Lung microvascular endothelial cell (primary cell): Measurements from ENCODE around the gene SDHB. TPM values are rescaled to one million over a fixed set of nuclear protein-coding genes. Genes with fewer than 3 reads are reported as not detected.

Experiments used
- DNase-seq, 2 donors: peaks; one replicate each; pipeline versions ENCODE4 v3.0.0 to v3.0.0-alpha.2; 2010; ENCODE audit warnings: low read depth in 2 of 2
- total RNA-seq: library from RNA; depleted of rRNA; stranded (reverse); fragments of >200 nt; gene quantifications from 2 replicates; pipeline ENCODE4 v1.2.1, GENCODE V29; 2014

The SDHB gene
- total RNA-seq, 1 donor from 2014 or later: 139 TPM

DNA sequence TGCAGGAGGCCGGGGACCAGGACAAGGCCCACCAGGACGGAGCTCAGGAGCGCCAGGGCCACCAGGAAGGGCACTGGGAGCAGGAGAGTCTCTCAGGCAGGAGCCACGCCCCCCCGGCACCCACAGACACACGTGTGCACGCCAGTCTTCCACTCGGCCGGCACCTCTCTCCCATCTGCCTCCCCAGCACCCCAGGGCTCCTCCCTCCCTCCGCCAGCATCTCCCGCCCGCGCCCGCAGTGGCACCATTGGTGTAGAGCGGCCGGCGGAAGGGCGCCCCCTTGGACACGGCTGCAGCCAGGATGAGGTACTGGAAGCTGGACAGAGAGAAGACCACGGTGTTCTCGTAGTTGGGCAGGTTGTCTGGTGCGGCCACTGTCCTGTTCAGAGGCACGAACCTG is 67.3 kb downstream of the SDHB start:
- no peak for DNase-seq

DNA sequence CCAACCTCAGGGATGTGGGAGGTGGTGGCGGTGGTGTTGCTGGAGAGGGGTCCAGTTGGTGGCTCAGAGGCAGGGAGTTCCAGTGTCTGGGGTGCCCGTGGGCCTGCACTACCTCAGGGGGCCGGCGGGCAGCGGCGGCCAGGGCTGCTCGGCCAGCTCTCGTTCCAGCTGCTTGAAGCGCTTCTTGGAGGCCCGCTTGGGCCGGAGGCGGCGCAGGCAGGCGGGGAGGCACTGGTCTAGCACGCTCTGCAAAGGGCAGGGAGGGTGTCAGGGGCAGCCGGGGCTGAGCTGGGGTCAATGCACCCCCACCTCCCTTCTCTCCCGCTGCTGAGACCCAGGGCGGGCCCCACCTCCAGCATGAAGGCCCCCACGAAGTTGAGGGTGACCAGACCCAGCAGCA is 67.7 kb downstream of the SDHB start:
- no peak for DNase-seq

DNA sequence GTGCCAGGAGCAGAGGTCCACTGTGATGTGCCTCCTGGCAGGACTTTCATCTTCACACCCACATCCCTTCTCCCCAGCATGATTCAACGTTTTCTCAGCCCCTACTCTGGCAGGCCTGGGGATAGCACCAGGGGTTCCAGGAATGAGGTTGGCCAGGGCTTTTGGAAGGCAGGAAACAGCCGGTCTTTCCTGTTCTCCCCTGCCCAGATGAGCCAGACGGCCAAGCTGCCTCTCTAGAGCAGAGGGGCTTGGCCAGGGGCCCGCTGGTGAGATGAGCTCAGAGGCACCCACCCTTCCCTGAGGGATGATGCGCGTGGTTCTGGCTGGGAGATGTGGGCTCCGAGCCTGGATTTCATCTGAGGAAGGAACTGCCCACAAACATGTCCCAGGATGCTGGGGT is 69.1 kb downstream of the SDHB start:
- peak; percentile 92 to 93 for DNase-seq

DNA sequence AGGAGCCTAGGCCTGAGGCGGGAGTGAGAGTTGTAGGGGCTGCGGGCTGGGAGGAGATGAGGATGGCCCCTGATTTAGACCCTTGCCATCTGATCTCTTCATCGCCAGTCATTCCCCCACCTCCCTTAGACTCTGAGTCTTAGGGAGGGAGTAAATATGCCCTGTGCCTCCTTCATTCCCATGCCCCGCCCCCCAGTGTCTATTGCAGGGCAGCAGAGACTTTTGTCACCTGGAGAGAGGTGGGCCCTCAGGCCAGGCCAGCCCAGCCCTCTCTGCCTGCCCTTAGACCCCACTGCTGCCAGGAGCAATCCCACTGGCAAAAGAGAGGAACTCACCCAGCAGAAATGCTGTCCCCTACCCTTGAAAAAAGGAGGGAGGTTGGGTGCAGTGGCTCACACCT is 70.2 kb downstream of the SDHB start:
- no peak for DNase-seq

DNA sequence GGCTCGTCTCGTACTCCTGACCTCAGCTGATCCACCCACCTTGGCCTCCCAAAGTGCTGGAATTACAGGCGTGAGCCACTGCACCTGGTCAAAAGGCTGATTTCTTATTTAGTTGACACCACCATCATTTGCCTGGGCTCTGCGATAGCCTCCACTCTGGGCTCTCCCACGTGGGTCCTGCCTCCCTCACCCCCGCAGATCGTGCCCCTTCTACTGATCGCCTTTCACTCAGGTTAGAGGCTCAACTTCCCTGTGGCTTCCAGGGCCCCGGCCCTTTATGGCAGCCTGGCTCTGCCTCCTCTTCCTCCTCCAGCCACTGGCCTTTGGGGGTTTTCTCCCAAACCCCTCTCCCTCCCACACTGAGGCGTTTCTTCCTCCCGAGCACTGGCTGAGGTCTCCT is 70.9 kb downstream of the SDHB start:
- DNase-seq: no peak

DNA sequence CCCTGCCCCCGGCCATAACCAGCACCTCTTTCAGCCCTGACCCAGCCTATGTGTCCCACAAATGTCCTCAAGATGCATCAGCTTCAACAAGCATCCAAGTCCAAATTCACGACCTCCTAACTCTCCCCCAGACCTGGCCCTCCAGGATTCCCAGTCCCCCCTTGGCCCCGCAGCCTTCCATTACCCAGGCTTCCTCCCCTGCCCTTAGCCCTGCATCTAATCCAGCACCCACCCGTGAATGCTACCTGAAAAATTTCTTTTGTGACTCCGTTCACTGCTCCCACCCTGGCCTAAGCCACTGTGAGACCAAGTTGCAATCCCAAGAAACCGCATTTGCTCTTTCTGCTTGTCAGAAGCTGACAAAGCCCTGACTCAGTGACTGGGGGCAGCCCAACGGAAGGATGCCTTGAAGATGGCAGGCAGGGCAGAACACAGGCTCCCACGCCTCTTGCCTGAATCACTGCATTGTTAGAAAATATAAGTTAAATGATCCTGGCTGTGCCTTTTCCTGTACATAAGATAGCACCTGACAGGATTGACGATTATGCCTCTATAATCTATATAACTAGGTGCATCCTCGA is 72.5 kb downstream of the SDHB start:
- peak in 1 of 2 donors; percentile 79 for DNase-seq

DNA sequence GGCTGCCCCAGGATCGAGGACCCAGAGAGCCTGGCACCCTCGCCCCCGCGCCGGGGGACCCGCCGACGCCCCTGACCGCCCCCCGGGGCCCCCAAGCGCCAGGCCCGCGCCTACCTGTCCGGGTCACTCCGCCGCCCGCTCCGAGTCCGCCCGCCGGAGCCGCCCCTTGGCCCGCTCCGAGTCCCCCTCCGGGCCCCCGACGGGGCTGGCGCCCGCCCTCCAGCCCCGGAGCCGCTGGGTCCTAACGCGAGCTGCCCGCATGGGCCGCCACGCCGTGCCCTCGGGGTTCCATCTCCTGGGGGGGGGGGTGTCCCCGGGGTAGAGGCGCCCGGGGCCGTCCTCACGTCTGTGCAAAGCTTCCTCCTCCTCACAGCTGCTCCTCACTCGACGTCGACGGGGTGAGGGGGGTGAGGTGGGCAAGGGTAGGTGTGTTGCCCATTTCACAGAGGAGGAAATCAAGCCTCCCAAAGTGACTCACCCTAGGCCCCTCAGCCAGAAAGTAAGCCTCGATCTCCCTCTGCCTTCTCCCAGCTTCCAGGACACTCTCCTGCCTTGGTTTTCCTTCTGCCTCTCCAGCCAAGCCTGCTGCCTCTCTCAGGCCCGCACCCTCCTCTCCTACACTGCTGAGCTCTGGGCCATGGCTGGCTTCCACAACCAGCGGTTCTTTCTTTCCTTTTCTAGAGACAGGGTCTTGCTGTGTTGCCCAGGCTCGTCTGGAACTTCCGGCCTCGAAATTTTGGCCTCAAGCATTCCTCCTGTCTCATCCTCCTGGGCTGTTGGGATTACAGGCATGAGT is 73.2 kb downstream of the SDHB start, which contains the start of gene MFAP2:
MFAP2 (minus strand) TSS at position 148 of the 796 bp plus-strand sequence. CDS start 2,347 bp downstream, outside the sequence.
- peak in 1 of 2 donors; percentile 46 for DNase-seq

DNA sequence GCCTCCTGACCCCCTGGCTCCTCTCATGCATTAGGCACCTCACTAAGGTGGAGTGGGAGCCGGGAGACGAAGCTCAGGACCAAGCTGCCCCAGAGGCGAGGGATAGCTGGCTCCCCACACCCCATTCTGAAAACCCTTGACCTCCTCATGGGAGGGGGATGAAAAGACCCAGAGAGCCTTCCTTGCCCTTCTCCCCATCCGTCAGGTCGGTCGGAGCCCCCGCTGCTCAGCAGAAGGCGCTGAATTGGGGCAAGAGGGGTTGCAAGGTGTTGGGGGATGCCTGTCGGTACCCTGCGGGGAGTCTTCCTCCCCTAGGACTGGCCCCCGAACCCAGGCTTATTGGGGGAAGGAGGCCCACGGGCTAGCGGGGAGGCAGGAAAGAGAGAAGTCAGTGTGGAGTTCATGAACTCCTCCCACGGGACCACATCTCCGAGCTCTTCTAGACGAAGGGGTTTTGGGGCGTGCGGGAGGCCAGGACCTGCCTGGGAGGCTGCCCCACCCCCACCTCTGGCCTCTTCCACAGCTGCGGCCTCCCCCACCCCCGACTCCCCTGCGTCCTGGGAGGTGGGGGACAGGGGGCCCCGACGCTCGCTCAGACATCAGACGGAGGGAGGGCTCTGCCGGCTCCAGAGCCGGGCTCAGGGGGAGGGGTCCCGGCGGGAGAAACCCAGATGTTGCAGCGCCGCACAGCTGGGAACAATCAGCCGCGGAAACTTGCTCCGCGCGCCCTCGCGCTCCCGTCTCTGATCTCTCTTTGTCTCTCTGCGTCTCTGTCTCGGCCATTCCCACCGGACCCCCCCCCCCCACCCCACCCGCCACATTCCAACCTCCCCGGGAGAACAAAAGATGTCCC is 74.1 kb downstream of the SDHB start:
- DNase-seq: peak in 1 of 2 donors; percentile 31

DNA sequence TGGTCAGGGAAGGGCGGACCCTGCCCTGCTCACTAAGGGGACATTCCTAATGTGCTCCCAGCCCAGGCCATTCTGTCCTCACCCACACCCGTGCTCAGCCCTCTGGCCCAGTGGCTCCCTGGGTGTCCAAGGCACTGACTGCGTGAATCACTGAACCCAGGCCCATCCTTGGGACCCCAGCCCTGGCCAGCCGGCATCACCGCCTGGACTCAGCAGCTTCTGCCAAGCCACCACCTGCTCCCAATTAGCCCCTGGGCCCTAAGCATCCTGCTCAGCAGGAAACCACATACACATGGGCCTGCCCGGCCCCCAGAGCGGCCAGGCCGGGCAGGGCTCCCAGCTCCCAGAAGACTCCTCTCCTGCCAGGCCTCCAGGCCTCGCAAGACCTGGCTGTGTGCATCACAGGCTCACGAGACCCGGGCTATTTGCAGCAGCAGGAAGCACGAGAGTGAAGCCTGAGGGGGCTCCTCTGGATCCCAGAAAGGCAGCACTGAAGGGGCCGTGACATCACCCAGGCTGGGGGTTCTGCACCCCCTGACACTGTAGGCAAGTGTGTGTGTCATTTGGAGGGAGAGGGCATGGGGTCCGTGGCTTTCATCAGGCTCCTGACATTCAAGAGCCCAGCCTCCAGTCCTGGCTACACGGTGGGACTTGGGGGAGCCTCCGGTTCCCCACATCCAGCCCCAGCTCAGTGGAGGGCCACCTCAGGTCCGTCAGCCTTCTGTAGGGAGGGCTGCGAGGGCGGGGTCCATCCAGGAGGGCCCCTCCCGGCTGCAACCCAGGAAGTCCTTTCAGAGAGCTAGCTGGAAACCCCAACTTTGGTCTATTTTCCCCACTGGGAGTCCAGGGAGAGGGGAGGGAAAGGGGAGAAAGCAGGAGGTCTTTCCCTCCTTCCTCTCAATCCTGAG is 75.0 kb downstream of the SDHB start:
- peak; percentile 41 to 90 for DNase-seq

DNA sequence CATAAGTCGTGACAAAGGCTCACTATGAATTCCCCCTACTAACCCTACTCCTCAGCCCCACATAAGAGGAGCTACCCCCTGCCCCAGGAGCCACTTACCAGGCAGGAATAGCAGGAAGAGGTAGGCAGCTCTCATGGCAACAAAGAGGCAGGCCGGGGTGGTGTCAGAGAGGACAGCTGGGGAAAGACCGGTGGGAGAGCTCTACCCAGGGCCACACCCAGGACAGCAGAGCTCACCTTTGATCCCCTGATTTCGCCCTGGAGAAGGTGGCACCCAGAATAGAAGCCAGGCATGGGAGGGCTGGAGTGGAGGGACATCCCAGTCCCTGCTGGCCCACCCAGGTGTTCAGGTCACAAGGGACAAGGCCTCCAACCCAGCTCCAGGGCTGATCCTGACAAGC is 75.7 kb downstream of the SDHB start:
- DNase-seq: no peak

DNA sequence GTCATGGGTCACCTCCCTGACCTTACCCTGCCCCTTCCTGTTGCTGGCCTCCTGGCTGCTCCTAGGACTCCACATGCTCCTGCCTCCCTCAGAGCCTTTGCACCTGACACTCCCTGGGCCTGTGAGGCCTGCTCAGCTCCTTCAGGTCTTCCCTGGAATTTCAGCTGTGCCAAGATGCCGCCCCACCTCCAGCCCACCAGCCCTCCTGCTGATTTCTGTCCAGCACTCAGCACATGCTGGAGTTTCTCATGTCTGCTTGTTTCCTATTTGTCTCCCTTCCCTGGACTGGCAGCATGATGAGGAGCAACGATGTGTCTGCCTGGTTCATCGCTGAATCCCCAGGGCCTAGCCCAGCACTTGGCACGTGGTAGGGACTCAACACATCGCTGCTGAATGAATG is 76.5 kb downstream of the SDHB start:
- no peak for DNase-seq

DNA sequence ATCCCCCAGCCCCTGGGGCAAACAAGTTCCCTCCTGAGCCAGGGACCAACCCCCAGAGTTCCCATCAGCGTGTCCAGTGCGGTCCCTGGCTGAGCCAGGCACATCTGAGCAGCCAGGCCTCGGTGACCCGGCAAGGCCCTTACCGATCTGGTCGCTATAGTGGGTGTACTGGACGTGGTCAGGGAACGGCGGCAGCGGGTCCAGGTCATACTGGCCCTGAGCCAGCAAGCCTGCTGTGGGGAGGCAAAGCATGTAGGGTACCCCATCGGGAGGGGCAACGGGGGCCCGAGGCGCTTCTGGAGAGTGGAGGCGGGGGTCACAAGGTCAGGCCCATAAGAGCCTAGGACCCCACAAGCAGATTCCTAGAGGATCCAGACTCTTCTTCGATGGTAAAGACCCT is 76.9 kb downstream of the SDHB start:
- no peak for DNase-seq

DNA sequence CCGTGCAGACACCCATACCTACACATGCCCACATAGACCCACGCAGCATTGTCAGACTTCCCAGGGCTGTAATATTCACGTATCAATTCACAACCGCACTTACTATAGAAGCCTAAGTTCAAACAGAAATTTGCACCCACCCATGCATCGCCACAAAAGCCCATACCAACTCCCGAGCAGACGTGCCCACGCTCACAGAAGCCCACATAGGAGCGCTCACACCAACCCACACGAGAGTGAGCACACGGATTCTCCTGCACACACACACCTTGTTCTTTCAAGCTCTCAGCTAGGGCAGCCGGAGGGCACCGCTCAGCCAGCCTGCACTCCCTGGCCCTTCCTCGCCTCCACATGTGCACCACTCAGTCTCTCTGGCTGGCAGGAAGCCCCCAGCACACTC is 78.0 kb downstream of the SDHB start:
- no peak for DNase-seq

DNA sequence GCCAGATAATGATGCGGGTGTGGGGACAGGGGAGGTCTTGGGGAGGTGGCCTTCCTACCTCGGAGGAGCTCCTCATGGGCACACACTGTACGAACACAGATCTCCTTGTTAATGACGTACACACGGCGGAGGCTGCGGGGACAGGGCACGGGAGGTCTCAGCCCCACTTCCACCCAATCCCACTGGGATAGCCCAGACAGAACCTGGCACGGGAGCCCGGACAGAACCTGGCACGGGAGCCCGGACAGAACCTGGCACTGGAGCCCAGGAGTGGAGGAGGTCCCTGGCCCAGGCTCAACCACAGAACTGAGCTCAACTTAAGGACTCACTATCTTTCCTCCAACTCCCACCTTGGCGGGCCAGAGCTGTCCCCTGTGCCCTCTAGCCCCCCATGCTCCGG is 78.6 kb downstream of the SDHB start:
- no peak for DNase-seq

DNA sequence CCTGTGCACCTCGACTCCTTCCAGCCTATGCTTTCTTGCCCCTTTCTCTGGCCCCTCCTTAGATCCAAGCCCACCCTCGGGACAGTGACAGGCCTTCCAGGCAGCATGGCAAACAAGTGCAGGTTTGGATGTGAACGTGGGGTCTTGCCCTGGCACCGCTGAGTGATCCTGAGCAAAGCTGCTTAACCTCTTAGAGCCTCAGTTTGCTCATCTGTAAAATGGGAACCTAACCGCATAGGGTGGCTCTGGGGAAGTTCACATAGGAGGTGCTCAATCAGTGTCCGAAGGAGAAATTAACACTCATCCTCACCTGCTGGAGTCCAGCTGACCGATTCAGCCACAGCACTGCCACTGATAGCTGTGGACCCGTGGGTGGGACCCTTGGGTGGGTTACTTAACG is 80.6 kb downstream of the SDHB start:
- no peak for DNase-seq

DNA sequence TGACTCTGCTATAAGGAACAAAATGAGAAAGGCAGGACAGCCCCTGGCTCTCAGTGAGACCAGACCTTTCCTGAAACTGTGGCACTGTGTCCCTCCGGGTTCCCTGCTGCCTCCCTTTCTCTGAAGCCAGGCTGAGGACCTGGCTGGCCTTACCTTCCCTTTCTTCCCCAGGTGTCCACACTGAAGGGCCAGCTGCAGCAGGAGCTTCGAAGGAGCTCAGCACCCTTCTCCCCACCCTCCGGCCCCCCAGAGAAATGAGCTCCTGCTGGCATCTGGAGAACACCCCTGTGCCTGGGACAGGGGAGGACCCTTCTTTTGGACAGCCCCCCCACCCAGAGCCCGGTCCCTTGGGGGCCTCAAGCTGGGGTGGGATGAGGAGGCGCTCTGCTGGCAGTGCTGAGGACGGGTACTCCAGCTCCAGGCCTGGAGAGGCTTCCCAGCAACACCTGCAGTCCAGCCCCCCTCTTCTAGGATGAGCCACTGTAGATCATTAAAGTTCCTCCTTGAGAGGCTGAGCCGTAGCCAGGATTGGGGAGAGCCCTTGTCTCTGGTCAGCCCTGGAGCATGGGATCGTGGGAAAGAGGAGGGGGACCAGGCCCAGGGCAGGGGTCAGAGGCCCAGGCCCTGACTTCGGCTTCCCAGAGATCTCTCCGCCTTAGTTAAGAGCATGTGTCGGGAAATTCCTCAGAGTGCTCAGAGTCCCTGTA is 81.5 kb downstream of the SDHB start:
- DNase-seq: no peak

DNA sequence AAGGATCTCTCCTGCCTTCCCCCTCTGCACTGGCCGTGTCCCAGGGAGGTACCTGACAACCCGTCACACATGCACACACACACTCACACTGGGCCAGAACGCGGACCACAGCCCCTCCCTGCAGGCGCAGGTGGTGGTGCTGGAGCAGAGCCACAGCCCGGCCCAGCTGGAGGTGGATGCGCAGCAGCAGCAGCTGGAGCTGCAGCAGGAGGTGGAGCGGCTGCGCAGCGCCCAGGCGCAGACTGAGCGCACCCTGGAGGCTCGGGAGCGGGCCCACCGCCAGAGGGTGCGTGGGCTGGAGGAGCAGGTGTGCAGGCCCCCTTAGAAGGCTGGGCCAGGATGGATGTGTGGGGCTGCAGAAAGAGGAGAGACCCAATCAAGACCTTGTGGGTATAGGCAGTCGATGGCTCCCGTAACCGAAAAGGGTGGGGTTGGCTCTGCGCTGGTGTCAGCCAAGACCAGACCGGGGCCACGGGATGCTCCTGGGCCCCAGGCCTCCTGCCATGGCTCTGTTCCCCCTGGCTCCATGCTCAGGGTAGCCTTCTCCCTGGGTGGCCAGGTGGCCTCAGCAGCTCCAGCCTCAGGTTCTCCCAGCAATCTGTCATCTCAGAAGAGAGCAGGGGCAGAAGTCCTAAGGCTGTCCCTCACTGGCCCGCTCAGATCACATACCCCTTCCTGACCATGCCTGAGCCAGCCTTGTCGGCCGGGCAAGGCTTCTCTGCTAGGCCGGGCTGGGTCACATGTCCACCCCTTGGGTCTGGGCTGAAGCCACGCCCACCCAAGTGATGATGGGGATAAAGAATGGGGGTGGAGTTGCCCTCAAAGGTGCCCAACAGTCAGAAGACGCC is 82.3 kb downstream of the SDHB start:
- DNase-seq: peak in 1 of 2 donors; percentile 56

DNA sequence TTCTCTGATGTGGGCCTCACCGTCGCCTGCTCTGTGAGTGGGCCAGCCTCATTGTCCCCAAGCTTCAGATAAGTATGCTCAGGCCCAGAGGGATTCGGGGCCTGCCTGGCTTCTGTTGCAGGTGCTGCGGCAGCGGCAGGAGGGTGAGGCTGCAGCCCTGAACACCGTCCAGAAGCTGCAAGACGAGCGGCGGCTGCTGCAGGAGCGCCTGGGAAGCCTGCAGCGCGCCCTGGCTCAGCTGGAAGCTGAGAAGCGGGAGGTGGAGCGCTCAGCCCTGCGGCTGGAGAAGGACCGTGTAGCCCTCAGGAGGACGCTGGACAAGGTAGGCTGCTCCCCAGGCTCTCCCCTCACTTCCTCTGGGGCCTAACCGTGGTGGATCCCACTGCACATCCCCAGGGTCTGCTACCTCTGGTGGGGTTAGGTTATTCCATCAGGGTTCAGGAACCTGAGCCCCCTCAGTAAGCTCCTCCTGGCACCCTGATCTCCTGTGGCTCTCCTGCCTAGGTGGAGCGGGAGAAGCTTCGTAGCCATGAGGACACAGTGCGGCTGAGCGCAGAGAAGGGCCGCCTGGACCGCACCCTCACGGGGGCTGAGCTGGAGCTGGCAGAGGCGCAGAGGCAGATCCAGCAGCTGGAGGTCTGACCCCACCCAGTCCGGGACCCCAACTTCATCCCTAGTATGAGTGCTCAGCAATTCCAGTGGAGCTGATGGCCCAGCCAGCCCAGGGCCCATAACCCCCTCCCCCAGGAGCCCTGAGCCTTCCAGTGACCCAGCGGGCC is 83.5 kb downstream of the SDHB start:
- no peak for DNase-seq

DNA sequence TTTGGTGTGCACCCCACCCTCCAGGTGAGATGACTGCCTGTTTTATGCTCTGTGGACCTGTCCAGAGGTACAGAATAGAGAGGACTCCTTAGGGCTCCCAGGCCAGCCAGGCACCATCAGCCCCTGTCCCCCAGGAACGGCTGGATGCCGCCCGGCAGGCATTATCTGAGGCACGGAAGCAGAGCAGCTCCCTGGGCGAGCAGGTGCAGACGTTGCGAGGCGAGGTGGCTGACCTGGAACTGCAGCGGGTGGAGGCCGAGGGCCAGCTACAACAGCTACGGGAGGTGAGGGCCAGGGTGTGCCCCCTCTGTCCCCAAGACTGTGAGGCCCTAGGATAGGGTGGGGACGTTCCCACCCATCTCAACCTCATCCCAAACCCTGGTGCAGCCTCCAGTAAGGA is 84.2 kb downstream of the SDHB start:
- DNase-seq: no peak
